HepG2 (cell line): ENCODE results near the gene FHIT. TPM values are rescaled to one million over a fixed set of nuclear protein-coding genes. Genes with fewer than 3 reads are reported as not detected.

ENCODE experiments used
- ATAC-seq: fragments of 200-7000 bp; cut with Tn5 transposase; 3 replicates; pipeline ENCODE4 v1.9.1; 2020; ENCODE audit warnings: mild to moderate bottlenecking, moderate library complexity
- BruUV-seq: library from RNA; stranded (reverse); fragments of 400-500 nt; replicated peaks from 2 replicates; lab custom pipeline; 2021; lab: Mats Ljungman, UMichigan
- CTCF ChIA-PET: fragments of 300-600 bp; formaldehyde crosslinking; extraction: SDS; loops from one replicate; lab custom pipeline; 2021; ENCODE audit warnings: low total read pairs, inconsistent platforms, low intra/inter-chr PET ratio; lab: Yijun Ruan, JAX
- POLR2A ChIA-PET: fragments of 350-600 bp; sonication (Branson Sonifier 250); formaldehyde crosslinking; loops from one replicate; lab custom pipeline; 2020; ENCODE audit warnings: antibody characterized with exemption, inconsistent platforms; lab: Yijun Ruan, JAX
- DNase-seq: peaks from one replicate; pipeline ENCODE4 v3.0.0-alpha.2; 2015; ENCODE audit warnings: low spot score
- FAIRE-seq: peaks from 3 replicates; lab custom pipeline; 2011; peaks lifted over from hg19 to GRCh38; lab: Jason Lieb, UNC
- H2AFZ ChIP-seq: one replicate; pipeline ENCODE4 v1.6.1; 2011; ENCODE audit warnings: low read length, inconsistent platforms
- H3K27ac ChIP-seq: fragments of 300-600 bp; 3 replicates; pipeline ENCODE4 v1.8.0; 2011; ENCODE audit warnings: mixed run types, mild to moderate bottlenecking, mixed read lengths, low read length, inconsistent platforms; ENCODE audit not compliant: insufficient read depth; ENCODE audit errors: extremely low read length
- H3K27me3 ChIP-seq, 2 experiments: fragments of 200-600 bp in 1 of 2; 2 replicates in 1 of 2; 3 replicates in 1 of 2; pipeline versions ENCODE4 v1.6.0 to v1.8.0; 2011; ENCODE audit warnings: low read length in 2 of 2, mild to moderate bottlenecking in 2 of 2, moderate library complexity in 2 of 2, inconsistent platforms in 1 of 2; ENCODE audit not compliant: insufficient read depth in 2 of 2, control insufficient read depth in 1 of 2
- H3K36me3 ChIP-seq, 2 experiments: fragments of 200-600 bp in 1 of 2; replicated peaks in 1 of 2; 2 replicates in 1 of 2; 3 replicates in 1 of 2; pipeline versions ENCODE4 v1.5.1 to v1.8.0; 2011; ENCODE audit warnings: low read length in 2 of 2, inconsistent platforms in 1 of 2; ENCODE audit not compliant: insufficient read depth in 2 of 2, control insufficient read depth in 1 of 2
- H3K4me1 ChIP-seq: 2 replicates; pipeline ENCODE4 v1.5.1; 2012; ENCODE audit warnings: low read length, inconsistent platforms; ENCODE audit not compliant: insufficient read depth
- H3K4me2 ChIP-seq: 2 replicates; pipeline ENCODE4 v1.6.0; 2011; ENCODE audit warnings: low read depth, low read length, inconsistent platforms
- H3K4me3 ChIP-seq, 3 experiments: fragments of 200-600 bp in 1 of 3; sonication (generic), shearing (Covaris generic) in 1 of 3; replicated peaks in 1 of 3; 2 replicates each; pipeline ENCODE4 v1.5.1; 2011 to 2016; ENCODE audit warnings: low read length in 3 of 3, inconsistent platforms in 2 of 3, low read depth in 2 of 3, mild to moderate bottlenecking in 2 of 3, control low read depth in 1 of 3, mixed read lengths in 1 of 3; ENCODE audit not compliant: insufficient read depth in 1 of 3
- H3K79me2 ChIP-seq: one replicate; pipeline ENCODE4 v1.6.1; 2011; ENCODE audit warnings: low read length, inconsistent platforms; ENCODE audit not compliant: insufficient read depth
- H3K9ac ChIP-seq: 2 replicates; pipeline ENCODE4 v1.6.0; 2011; ENCODE audit warnings: mild to moderate bottlenecking, low read depth, low read length, inconsistent platforms; ENCODE audit not compliant: insufficient read depth
- H3K9me3 ChIP-seq: 2 replicates; pipeline ENCODE4 v1.5.1; 2012; ENCODE audit warnings: mild to moderate bottlenecking, low read length
- H4K20me1 ChIP-seq: 2 replicates; pipeline ENCODE4 v1.6.0; 2011; ENCODE audit warnings: inconsistent platforms, mild to moderate bottlenecking, low read length, moderate library complexity; ENCODE audit not compliant: insufficient read depth
- GFI1 ChIP-seq: sonication (generic); formaldehyde crosslinking; IDR thresholded peaks from 2 replicates; pipeline ENCODE4 v1.5.0; 2020; ENCODE audit warnings: missing genetic modification reagents, mild to moderate bottlenecking, borderline replicate concordance
- GRHL1 ChIP-seq: sonication (generic); formaldehyde crosslinking; conservative IDR thresholded peaks from 2 replicates; pipeline ENCODE4 v1.8.0; 2022; ENCODE audit warnings: missing genetic modification reagents
- HMGXB4 ChIP-seq, 2 experiments: sonication (generic) in 1 of 2; formaldehyde crosslinking in 1 of 2; IDR thresholded peaks; 2 replicates each; pipeline versions ENCODE4 v1.4.0 to v1.6.1; 2018 to 2020; ENCODE audit warnings: missing genetic modification reagents in 2 of 2, borderline replicate concordance in 1 of 2, low read depth in 1 of 2, mild to moderate bottlenecking in 1 of 2, missing biosample characterization in 1 of 2
- HNRNPUL1 ChIP-seq: fragments of 200-400 bp; formaldehyde crosslinking; IDR thresholded peaks from 2 replicates; pipeline ENCODE4 v1.6.1; 2017; ENCODE audit warnings: low read depth, mild to moderate bottlenecking, low read length, moderate library complexity
- KLF16 ChIP-seq, 2 experiments: sonication (generic) in 1 of 2; formaldehyde crosslinking in 1 of 2; IDR thresholded peaks; 2 replicates each; pipeline versions ENCODE4 v1.6.1 to v1.8.0; 2016 to 2023; ENCODE audit warnings: missing genetic modification reagents in 2 of 2, missing compliant biosample characterization in 1 of 2
- NCOR1 ChIP-seq: fragments of 200-600 bp; sonication (generic); IDR thresholded peaks from 2 replicates; pipeline ENCODE4 v1.7.0; 2017; ENCODE audit warnings: antibody characterized with exemption, low read length, borderline replicate concordance
- NFYB ChIP-seq: sonication (generic); formaldehyde crosslinking; IDR thresholded peaks from 2 replicates; pipeline ENCODE4 v1.4.0; 2020; ENCODE audit warnings: missing genetic modification reagents
- RCOR2 ChIP-seq: IDR thresholded peaks from 2 replicates; pipeline ENCODE4 v1.6.1; 2016; ENCODE audit warnings: missing biosample characterization, missing genetic modification reagents
- RFX1 ChIP-seq: fragments of 450-650 bp; IDR thresholded peaks from 2 replicates; pipeline ENCODE4 v1.6.1; 2017
- RFX3 ChIP-seq: IDR thresholded peaks from 2 replicates; pipeline ENCODE4 v1.6.1; 2016; ENCODE audit warnings: missing biosample characterization, missing genetic modification reagents
- STAT5B ChIP-seq: sonication (generic); formaldehyde crosslinking; IDR thresholded peaks from 2 replicates; pipeline ENCODE4 v1.4.0; 2020; ENCODE audit warnings: missing genetic modification reagents
- ZBTB21 ChIP-seq: sonication (generic); formaldehyde crosslinking; IDR thresholded peaks from 2 replicates; pipeline ENCODE4 v1.4.0; 2020; ENCODE audit warnings: missing genetic modification reagents
- ZBTB26 ChIP-seq: IDR thresholded peaks from 2 replicates; pipeline ENCODE4 v1.6.1; 2016; ENCODE audit warnings: missing compliant biosample characterization, missing genetic modification reagents, borderline replicate concordance
- ZKSCAN1 ChIP-seq: fragments of 150-350 bp; IDR thresholded peaks from 2 replicates; pipeline ENCODE4 v1.6.1; 2014; ENCODE audit warnings: low read length
- WGBS: methylation state at CpG from one replicate; pipeline ENCODE4 v1.1.6; 2017; ENCODE audit warnings: low lambda C conversion rate; 5-methylcytosine and 5-hydroxymethylcytosine counted together
- in situ Hi-C: cut with HindIII; loops from 2 replicates; pipeline ENCODE4 v1.10.0; 2017; ENCODE audit warnings: low pct_unique_long_range_greater_than_20kb; ENCODE audit not compliant: extremely low pct_ligation_motif_present
- intact Hi-C: fragments of 100-400 bp; cut with micrococcal nuclease; formaldehyde crosslinking; loops from one replicate; pipeline ENCODE4 v1.10.0; 2022; ENCODE audit not compliant: unreplicated experiment
- polyA plus RNA-seq, 8 experiments: library from polyadenylated mRNA; depleted of rRNA in 3 of 8; stranded (reverse) in 7 of 8; unstranded in 1 of 8; fragments of >200 nt; fragmentation: Illumina TruSeq in 4 of 8; extraction: Trizol in 4 of 8; gene quantifications; 2 replicates each; pipeline versions ENCODE4 v1.2.1 to v1.2.3, GENCODE V29; 2011 to 2016; ENCODE audit warnings: low read depth in 4 of 8, missing spikeins in 1 of 8, mixed read lengths in 1 of 8; ENCODE audit not compliant: insufficient read depth in 1 of 8
- total RNA-seq, 5 experiments: library from RNA; depleted of rRNA; stranded (reverse); fragments of >200 nt; fragmentation: Illumina TruSeq; extraction: Trizol; gene quantifications; 2 replicates each; pipeline ENCODE4 v1.2.3, GENCODE V29; 2016; ENCODE audit warnings: low read depth in 1 of 5
- TF ChIP-seq, protein P1 (sequence below): sonication (generic); formaldehyde crosslinking; IDR thresholded peaks from 2 replicates; pipeline ENCODE4 v1.4.0; 2020; ENCODE audit warnings: missing genetic modification reagents

FHIT gene
- total and polyA plus RNA-seq, 2 of the 13 experiments (the other 11 are each of a cell fraction or from before 2014, with no cell fraction given) = 4.0 to 4.6 TPM

GRCh38 chr3:60140160-60140559 is 1111.1 kb downstream of the FHIT start (continued):
- TF ChIP-seq HMGXB4 (CRISPR knock-in tag; IDR thresholded peaks at IDR 0.05; ENCODE audit: borderline replicate concordance in 1 of 2, low read depth in 1 of 2) (no peak), RFX1 (no peak), ZBTB26 (CRISPR knock-in tag) (no peak), ZKSCAN1 (no peak), RFX3 (CRISPR knock-in tag) (no peak), ZBTB21 (CRISPR knock-in tag) (no peak), NFYB (no peak)
- TF ChIP-seq, all 625 proteins: peak for 0

DNA sequence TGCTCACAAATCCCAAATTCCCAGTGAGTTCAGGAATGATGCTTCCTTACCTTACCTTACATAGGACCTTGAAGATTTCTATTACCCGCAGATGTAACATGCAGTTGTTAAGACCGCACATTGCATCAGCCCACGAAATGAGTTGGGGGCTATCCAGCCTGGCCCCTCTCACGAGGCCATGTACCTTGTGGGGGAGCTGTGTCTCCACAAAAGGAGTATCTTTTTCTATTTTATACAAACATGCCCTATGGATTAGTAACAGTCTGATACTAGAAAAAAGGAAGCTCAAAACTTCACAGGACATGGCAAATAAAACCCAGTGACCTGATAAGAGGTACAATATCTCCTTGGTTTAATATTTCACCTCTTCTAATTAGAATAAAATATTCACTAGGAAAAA is 1114.7 kb downstream of the FHIT start:
- ChIA-PET POLR2A (no interaction called here), CTCF (no interaction called here)
- no peak overlapping the region for H3K4me3 ChIP-seq
- no peak for TF ChIP-seq HNRNPUL1
- TF ChIP-seq, protein P1, sequence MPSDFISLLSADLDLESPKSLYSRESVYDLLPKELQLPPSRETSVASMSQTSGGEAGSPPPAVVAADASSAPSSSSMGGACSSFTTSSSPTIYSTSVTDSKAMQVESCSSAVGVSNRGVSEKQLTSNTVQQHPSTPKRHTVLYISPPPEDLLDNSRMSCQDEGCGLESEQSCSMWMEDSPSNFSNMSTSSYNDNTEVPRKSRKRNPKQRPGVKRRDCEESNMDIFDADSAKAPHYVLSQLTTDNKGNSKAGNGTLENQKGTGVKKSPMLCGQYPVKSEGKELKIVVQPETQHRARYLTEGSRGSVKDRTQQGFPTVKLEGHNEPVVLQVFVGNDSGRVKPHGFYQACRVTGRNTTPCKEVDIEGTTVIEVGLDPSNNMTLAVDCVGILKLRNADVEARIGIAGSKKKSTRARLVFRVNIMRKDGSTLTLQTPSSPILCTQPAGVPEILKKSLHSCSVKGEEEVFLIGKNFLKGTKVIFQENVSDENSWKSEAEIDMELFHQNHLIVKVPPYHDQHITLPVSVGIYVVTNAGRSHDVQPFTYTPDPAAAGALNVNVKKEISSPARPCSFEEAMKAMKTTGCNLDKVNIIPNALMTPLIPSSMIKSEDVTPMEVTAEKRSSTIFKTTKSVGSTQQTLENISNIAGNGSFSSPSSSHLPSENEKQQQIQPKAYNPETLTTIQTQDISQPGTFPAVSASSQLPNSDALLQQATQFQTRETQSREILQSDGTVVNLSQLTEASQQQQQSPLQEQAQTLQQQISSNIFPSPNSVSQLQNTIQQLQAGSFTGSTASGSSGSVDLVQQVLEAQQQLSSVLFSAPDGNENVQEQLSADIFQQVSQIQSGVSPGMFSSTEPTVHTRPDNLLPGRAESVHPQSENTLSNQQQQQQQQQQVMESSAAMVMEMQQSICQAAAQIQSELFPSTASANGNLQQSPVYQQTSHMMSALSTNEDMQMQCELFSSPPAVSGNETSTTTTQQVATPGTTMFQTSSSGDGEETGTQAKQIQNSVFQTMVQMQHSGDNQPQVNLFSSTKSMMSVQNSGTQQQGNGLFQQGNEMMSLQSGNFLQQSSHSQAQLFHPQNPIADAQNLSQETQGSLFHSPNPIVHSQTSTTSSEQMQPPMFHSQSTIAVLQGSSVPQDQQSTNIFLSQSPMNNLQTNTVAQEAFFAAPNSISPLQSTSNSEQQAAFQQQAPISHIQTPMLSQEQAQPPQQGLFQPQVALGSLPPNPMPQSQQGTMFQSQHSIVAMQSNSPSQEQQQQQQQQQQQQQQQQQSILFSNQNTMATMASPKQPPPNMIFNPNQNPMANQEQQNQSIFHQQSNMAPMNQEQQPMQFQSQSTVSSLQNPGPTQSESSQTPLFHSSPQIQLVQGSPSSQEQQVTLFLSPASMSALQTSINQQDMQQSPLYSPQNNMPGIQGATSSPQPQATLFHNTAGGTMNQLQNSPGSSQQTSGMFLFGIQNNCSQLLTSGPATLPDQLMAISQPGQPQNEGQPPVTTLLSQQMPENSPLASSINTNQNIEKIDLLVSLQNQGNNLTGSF (CRISPR knock-in tag) = no peak
- TF ChIP-seq KLF16 (CRISPR knock-in tag; IDR thresholded peaks at IDR 0.05) = no peak
- no peak for TF ChIP-seq RCOR2 (CRISPR knock-in tag)
- TF ChIP-seq STAT5B (CRISPR knock-in tag) = no peak
- no peak for TF ChIP-seq NCOR1
- no peak for TF ChIP-seq GRHL1 (CRISPR knock-in tag)
- TF ChIP-seq GFI1 (CRISPR knock-in tag) = no peak
- no peak overlapping the region for H3K9ac ChIP-seq
- no TSS peak for BruUV-seq
- H4K20me1 ChIP-seq = no peaks in the 10 kb centered on the region
- H3K27me3 ChIP-seq = no peaks in the 10 kb centered on the region
- H3K27ac ChIP-seq = no peak overlapping the region
- H3K4me1 ChIP-seq = no peaks in the 10 kb centered on the region
- in situ Hi-C loops = no loop called here
- no peaks in the 10 kb centered on the region for H3K36me3 ChIP-seq
- no peaks in the 10 kb centered on the region for H3K9me3 ChIP-seq
- ATAC-seq = no peak
- 29% methylated on average over 4 of the region's 4 CpGs for WGBS
- no peaks in the 10 kb centered on the region for H3K79me2 ChIP-seq
- H3K4me2 ChIP-seq = no peak overlapping the region
- no peak for FAIRE-seq
- no peak overlapping the region for H2AFZ ChIP-seq
- intact Hi-C loops = no loop called here
- no peak for DNase-seq
